NB4 (cell line): ENCODE data around the gene MUSTN1.

ENCODE experiments used
- MYC ChIP-seq: IDR thresholded peaks from 2 replicates; pipeline ENCODE4 v1.6.1; 2011; ENCODE audit warnings: low read depth, low read length
- POLR2A ChIP-seq: IDR thresholded peaks from 2 replicates; pipeline ENCODE4 v1.6.1; 2011; ENCODE audit warnings: mild to moderate bottlenecking; ENCODE audit not compliant: insufficient read length; ENCODE audit errors: extremely low read depth
- TF ChIP-seq, protein P1 (sequence below): IDR thresholded peaks from one replicate; pipeline ENCODE4 v1.5.1; 2012; ENCODE audit warnings: low read depth, low read length
- TF ChIP-seq, protein P2 (sequence below): IDR thresholded peaks from 2 replicates; pipeline ENCODE4 v1.6.1; 2011; ENCODE audit warnings: low read depth, low read length

DNA sequence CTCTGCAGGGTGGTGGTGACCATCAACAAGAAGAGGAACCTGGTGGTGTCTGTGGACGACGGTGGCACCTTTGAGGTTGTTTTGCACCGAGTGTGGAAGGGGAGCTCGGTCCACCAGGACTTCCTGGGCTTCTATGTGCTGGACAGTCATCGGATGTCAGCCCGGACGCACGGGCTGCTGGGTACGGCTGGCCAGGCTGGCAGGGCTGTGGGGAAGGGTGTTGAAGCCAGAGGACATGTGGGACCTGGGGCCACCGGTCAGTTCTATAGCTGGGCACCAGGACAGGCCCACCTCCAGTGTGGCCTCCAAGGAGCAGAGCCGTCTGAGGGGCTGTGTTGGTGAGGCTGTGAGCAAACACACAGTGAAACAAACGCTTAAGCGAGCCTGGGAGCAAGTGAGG, 44.1 kb downstream of the MUSTN1 start:
- TF ChIP-seq, protein P1, sequence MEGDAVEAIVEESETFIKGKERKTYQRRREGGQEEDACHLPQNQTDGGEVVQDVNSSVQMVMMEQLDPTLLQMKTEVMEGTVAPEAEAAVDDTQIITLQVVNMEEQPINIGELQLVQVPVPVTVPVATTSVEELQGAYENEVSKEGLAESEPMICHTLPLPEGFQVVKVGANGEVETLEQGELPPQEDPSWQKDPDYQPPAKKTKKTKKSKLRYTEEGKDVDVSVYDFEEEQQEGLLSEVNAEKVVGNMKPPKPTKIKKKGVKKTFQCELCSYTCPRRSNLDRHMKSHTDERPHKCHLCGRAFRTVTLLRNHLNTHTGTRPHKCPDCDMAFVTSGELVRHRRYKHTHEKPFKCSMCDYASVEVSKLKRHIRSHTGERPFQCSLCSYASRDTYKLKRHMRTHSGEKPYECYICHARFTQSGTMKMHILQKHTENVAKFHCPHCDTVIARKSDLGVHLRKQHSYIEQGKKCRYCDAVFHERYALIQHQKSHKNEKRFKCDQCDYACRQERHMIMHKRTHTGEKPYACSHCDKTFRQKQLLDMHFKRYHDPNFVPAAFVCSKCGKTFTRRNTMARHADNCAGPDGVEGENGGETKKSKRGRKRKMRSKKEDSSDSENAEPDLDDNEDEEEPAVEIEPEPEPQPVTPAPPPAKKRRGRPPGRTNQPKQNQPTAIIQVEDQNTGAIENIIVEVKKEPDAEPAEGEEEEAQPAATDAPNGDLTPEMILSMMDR = no peak
- TF ChIP-seq POLR2A (no peak), MYC (no peak)
- TF ChIP-seq, protein P2, sequence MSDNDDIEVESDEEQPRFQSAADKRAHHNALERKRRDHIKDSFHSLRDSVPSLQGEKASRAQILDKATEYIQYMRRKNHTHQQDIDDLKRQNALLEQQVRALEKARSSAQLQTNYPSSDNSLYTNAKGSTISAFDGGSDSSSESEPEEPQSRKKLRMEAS = no peak
